Measurements from ENCODE around the gene LHX4.
"Not testable (repeated sequence)": the region's sequence is repeated elsewhere in the genome, so short reads cannot be mapped to it uniquely, and the experiment has no call there.

Gene LHX4

DNA sequence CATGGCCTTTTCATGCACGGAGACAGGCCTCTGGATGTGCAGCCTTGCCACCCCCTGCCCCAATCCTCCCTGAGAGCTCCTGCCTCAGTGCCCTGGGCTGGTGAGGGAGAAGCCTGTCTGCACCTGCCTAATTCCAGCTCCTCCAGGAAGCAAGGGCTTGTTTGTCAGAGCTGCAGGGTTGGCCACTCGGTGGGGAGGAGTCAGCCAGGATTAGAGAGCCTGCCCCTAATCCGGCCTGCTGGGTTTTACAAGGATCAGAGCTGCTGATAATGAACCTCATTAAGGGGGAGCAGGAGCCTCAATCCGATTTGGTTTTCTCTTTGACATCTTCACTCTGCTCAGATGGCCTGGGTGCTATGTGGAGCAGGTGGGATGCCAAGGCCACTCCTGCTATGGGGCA lies 31.9 kb upstream of the LHX4 start:
- no peak for FAIRE-seq

DNA sequence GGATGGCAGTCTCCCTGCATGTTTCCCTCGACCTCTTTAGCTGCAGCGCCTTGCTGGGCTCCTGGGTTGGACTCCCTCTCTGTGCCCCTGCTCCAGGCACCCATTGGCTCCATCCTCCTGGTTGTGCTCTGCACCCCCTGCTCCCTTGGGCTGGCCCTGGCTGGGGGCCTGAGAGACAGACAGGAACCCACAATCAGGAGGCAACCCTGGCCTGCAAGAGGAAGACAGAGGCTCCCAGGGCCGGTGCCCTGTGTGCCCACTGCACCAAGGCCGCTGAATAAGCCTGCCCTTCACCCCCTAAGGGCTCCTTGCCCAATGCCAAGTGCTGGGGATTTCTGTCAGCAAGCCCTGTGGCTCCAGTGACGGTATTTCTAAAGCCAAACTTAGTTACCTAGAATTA lies 31.5 kb upstream of the LHX4 start:
- no peak for FAIRE-seq

DNA sequence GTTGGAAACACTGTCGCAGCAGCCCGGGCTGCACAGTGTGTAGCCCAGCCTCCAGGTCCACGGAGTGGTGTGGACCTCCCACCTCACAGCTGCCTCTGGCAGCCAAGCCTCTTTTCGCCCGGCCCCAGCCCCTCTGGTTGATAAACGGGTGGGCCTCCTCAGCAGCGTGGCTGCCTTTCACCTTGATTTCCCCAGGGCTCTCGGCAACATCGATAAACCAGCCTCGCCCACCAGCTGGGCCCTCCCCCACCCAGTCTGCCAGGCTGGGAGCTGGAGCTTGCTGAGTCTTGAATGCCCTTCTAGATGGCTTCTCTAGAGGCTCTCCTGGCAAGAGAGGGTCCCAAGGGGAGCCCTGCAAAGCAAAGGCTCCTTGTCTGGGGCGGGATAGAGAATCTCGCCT lies 31.0 kb upstream of the LHX4 start:
- FAIRE-seq, result no peak

DNA sequence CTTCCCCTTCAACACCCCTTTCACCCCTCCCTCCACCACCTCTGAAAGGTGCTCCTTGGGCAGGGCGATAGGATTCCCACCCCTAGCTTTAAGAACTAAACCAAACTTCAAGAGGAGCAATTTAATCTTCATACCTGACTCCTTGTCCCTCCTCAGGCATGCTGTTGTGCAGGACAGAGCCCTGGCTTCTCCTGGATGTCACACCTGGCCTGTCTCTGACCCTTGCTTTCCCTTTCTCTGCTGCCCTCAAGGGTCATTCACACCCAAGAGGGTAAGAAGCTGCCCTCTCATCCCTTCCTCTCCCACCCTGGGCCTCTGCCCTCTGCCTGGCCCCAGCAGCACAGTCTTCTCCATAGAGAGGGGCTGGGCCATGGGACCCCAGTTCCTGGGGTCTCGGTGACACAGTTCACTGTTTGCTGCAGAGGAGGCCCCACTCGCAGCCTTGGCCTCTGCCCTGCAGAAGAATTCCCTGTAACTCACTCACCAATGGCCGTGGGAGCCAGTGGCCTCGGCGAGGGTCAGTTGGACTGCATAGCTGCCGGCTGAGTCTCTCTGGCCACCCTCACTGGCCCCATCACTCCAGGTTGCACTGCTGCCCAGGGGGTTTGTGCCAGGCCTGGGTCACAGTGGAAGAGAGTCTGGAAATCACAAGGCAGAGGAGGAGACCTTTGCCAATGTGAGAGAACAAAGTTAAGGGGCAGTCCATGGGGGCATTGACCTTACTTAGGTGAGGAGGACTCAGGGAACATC lies 28.4 kb upstream of the LHX4 start:
- no peak for FAIRE-seq

DNA sequence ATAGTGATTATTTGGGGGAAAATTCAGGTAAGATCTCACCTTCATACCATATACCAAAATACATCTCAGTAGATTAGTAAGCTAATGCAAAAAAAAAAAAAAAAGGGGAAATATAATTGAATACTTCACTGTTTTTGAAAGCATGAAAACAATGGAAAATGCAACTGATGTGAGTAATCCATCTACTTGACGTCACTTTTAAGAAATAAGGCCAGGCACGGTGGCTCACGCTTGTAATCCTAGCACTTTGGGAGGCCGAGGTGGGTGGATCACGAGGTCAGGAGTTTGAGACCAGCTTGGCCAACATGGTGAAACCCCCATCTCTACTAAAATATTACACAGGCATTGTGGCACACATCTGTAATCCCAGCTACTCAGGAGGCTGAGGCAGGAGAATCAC lies 27.5 kb upstream of the LHX4 start:
- not testable (repeated sequence) for FAIRE-seq

DNA sequence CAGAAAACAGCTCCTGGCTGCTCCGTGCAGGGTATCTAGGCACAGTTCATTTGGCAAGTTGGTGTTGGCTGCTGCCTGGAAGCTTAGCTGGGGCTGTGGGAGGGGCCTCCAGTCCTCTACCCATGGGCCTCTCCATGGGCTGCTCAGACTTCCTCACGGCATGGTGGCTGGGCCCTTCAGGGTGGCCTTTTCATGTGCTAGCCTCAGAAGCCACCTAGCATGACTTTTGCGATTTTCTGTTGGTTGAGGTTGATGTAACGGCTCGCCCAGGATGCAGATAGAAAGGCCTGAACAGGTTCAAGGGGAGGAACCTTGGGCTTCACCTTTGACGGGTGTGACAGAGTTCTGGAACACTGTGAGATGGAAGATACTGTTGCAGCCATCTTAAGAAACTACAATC lies 25.8 kb upstream of the LHX4 start:
- FAIRE-seq, result no peak

DNA sequence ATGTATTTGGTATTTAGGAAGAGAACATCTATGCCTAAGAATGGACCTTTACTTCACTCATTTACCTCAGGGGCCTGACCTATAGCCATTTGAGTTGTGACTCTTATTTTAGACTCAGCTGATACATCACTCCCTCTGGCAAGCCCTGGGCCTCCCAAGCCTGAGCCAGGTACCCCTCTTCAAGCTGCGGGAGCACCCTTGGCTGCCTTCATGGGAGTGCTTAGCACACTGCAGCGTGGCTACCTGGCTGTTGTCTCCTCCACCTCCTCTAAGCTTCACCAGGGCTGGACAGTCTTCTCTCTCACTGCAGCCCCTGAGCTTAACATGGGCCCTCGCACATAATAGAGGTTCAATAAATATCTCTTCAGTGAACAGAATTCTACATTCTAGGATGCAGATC lies 23.5 kb upstream of the LHX4 start:
- no peak for FAIRE-seq

DNA sequence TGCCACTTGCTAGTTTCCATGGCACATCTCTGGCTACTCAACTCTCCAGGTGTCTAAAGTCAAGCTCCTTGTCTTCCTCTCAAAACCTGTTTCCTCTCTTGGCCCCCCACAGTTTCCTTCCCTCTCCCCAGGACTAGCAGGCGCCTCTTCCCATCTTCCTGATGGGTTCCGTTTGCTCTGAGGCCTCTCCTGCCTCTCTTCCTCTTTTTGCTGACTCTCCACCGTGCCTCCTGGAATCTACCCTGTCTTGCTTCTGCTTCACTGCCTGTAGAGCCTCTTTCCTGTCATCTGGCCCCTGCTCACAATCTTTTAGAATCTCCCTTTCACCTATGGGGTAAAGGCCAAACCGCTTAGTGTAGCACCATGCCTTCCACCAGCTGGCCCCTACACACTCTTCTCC lies 21.8 kb upstream of the LHX4 start:
- no peak for FAIRE-seq

DNA sequence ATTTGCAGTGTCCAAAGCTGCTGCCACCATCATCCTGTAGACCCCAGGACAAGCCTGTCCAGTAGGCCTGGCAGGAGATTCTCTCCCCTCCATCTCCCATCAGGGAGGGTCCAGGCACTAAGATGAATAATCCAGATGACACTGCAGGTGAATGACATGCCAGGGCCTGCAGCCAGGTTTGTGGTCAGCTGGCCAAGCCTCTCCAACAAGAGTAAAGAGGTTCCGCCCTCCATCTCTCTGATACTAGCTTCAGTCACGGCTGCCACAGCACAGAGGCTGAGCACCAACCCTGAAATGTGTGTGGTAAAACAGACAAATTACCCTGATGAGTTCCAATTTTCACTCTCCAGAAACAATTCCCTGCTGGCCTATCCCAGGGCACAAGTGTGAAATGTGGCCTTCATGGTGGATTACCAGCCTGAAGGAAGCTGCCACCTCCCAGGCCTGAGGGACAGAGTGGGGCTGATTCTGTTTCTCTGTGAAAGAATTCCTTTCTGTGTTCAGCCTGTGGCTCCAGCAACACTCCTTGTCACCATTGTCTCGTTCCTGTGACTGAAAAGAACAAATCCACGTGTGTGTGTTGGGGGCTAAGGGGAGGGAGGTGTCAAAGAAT lies 19.9 kb upstream of the LHX4 start:
- FAIRE-seq, result no peak

DNA sequence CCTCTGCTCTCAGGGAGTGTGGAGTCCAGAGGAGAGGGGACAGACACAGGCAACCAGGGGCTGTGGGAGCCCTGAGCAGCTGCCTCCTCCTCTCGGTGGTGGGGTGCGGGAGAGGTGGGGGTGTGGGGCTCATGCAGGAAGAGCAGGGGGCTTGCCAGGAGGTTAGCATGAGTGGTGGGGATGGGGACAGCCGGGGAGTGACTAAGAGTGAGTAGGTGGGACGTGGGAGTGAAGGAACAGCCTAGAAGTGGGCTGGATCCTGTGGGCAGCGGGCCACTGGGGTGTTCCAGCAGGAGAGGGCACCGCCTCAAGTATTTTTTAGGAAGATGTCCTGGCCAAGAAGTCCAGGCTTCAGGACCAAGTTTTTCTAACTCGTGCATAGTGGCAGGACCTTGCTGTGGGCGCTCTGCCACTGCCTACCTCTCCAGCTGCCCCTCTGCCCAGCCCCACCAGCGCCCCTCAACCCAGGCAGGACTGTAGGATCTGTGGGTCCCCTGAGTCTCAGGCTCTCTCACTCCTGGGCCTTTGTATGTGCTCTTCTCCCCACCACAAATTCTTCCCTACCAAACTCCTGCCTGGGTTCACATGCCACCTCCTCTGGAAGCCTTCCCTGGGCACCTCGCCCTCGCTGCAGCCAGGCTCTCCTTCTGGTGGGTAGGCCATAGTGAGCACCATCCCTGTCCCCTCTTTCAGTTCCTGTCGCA lies 18.8 kb upstream of the LHX4 start:
- no peak for FAIRE-seq

DNA sequence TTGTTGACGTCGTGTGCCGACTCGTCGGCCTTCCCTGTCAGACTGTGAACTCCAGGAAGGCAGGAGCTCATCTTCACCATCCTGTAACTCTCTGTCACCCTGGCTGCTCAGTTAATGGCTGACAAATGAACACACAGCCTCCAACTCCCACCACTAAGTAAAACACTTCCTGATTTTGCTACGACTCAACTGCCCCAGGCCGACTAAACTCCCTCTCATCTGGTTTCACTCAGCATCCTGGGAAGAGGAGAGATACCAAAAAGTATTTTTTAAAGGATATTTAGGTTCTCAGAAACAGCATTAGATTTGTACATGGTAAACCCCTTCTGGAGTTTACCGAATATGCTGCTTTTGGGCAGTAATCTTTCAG lies 18.2 kb upstream of the LHX4 start:
- no peak for FAIRE-seq

DNA sequence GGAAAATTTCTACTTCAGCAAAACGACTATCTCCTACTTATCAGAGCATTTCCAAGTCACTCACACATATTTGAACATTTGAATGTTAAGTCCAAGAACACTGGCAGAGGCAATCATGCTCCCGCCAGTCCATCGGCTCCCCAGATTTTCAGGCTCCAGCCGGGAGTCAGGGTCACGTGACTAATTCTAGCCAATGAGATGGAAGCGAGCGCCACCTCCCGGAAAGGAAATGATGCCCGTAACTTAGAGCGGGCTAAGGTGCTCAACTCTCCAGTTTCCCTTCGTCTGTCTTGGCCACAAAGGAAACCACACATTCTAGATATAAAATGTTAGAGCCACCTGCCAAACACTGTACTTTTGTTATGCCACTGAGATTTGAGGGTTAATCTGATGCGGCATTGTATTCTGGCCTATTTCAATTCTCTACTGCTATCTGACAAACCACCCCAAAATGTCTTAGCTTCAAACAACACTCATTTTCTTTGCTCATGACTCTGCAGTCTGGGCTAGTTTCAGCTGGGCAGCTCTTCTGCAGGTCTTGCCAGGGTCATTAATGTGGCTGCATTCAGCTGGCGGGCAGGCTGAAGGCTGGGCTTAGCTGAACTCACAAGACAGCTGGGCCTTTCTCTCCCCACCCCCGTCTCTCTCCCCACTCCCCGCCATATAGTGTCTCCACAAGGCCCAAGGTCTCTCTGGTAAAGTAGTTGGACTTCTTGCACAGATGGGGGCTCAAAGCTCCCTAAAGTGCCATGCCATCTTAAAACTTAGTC lies 16.5 kb upstream of the LHX4 start:
- no peak for FAIRE-seq

DNA sequence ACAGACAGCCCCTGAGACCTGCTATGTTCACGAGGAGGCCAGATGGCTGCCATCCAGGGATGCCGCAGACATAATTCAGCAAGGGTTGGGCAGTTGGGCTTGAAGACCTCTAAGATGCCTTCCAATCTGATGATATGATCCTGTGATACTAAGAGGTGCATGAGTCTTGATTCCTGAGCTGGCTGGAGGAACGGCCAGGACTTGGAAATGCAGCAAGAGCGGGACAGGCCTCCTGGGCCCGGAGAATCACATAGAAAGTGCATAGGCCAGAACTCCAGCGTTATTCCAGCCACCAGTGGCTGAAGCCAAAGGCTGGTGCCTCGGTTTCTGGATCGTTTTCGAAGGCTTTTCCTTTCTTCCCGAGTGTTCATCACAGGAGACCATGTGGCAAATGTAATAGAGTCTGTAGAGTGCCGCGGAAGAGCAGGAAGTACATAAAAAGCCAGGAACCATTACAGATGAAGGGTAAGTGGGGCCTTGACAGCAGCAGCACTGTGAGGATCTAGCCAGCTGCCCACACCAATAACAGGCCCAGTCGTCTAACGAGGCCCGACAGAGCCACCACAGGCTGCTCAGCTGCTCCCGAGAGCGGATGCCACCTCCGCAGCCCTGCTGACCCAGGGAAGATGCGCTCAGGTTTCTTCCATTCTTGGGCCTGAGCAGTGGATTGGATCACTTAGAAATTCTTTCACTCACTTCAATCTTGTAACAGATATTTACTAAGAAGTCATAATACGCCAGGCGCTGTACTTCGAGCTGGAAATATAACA lies 14.0 kb upstream of the LHX4 start:
- FAIRE-seq, result no peak

DNA sequence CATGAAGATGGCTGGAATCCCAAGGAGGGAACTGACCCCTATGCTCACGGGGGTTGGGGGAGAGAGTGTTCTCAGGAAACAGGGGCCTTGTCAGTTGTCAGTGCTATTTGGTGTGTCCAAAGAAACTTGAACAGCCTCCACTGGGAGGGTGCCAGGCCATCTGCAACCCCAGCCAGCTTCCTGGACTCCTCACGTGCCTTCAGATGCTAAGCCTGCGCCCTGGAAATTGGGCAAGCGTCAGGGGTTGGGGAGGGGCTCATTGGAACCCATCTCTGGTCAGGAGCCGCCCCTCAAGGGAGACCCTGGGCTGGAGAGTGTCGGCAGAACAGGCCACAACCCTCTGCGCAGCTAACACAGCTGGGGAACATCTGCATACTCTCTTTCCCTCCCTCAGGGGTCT lies 13.1 kb upstream of the LHX4 start:
- no peak for FAIRE-seq

DNA sequence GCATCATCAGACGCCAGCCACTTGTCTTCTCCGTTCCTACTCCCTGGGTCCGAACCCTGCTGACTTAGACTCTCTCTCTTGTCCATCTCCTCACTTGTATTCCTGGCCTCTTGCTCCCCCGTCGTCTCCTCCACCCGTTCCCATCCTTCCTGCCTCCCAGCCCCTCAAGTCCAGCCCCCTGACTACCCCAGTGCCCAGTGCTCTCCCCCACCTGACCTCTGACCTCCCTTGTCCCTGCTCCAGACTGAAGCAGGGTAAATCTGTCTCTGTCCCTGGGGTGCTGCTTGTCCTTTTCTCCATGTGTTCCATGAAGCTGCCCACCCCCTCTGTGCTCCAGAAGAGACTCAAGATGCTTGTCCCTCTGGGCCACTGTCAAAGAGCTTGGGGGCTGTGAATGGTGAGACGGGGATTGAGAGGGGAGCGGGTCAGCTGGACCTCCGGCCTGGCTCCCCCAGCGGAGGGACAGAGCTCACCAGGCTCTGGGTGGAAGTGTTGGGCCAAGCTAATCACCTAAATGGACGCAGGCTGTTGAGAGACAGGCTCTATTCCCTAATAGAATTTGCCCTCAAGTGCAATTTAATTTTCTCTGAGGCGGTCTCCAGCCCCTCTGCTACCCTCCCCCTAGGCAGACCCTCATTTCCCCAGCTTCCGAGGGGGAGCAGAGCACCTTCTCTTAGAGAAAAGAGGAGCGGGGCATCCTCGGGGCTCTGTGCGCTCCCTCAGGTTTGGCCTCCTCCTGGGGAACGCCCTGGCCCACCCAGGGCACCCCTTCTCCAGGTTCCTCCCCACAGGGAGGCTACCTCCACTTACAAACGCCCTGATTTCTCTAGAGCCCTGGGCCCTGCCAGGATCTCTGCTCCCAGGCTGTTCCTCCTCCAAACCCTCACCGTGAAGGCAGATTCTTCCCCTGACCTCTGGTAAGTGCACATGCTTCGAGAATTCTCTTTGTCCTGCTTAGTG lies 11.0 kb upstream of the LHX4 start:
- no peak for FAIRE-seq

DNA sequence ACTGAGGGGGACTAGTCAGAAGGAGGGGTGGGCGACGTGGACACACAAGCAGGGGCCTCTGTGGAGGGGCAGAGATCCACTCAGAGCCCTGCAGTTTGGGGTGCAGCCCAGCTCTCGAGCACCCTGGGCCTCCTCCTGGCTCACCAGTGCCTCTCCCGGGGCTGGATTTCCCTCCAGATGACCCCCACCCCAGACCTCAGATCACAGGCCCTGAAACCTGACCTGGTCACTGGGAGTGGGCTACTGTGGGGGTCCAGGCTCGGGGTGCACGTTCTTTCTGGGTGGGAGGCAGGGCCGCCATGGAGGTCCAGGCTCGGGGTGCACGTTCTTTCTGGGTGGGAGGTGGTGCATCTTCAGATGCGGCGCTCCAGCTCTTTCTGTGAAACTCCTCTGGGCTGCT lies 10.3 kb upstream of the LHX4 start:
- no peak for FAIRE-seq

DNA sequence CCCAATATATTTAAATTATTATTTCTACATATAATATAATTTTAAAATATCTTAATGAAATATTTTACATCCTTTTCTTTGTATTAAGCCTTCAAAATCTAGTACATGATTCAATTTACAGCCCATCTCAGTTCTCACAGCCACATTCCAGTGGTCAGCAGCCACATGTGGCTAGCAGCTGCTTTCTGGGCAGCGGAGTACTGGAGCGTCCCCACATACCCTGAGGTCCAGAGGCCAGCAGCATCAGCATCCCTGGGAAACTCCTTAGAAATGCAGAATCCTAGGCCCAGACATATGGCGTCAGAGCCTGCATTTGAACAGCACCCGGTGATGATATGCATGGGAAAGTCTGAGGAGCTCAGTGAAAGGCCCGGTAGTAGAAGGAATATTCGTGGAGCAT lies 8.6 kb upstream of the LHX4 start:
- FAIRE-seq, result no peak

DNA sequence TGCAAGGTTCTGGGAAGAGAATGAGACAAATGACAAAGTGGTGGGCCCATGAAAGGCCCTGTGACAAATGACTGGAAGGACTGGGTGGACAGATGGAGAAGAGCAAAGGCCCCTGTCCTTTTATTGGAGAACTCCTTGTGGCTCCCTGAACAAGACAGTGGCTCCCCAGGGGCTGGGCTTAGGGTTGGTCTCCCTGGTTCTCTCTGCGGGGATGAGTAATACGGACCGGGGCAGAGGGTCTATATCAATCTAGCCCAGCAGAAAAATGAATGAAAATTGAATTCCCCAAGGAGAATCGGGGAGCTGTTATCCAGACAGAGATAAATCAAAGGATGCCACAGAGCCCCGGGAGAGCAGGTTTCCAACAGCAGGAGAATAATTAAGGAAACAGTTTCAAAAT lies 5.2 kb upstream of the LHX4 start:
- FAIRE-seq, result no peak

DNA sequence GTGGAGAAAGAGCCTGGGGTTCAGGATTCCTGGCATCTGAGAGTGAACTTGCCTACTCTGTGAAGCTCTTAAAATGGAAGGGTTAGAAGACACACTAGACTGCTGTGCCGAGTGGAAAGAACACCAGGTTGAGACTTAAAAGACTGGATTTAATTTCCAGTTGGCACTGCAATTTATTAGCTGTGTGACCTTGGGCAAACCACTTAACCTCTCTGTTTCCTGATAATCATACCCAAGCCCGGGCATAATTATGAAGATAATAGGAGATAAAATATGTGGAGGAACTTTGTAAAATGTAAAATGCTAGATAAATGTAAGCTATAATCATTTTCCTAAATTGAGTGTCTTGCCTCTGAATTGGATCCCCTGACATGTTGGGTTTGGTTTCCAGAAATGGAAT lies 4.7 kb upstream of the LHX4 start:
- no peak for FAIRE-seq

DNA sequence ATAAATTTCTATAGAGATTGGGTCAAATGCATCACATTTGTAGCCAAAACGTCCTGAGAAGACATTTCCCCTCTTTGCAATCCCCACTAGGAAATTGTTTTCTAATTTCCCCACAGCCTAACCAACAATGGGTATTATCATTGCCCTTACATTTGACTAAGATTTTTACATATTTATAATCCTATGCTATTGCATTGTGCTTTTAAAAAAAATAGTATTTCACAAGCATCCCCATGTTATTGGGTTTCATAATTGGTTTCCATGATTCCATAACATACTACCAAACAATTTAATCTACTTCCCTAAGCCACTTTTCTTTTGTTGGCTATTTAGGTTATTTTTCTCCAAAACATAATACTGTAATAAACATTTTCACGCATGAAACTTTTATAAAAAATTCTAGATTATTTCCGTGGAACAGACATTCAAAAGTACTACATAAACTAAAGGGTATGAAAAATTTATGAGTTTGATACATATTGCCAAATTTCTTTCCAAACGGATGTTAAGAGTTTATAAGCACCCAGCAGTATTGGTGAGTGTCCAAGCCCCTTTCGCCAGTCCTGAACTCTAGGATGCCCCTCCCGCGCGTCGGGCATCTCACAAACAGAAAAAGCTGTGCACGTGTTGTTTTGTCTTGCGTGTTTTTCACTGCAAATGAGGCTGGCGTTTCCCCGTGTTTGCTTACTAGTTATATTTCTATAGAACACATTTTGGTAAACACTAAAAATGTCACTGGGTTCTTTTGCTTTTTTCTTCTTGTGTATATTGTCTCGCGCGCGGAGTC lies 2.0 kb upstream of the LHX4 start:
- no peak for FAIRE-seq
